Measurements from ENCODE around the gene SERPINB8. TPM values are rescaled to one million over a fixed set of nuclear protein-coding genes. Genes with fewer than 3 reads are reported as not detected.

SERPINB8 gene
- total RNA-seq, 4 donors from 2014 or later = 10.9 to 29.4 (median 17.9) TPM

DNA sequence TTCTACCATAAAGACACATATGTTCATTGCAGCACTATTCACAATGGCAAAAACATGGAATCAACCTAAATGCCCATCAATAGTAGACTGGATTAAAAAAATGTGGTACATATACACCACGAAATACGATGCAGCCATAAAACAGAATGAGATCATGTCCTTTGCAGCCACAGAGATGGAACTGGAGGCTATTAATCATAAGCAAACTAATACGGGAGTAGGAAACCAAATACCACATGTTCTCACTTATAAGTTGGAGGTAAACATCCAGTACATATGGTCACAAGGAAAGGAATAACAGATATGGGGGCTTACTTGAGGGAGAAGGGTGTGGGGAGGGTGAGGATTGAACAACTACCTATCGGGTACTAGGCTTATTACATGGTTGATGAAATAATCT lies 13.1 kb upstream of the SERPINB8 start:
- Histone ChIP-seq H3K9me3 (no peaks in the 10 kb centered on the region), H3K27me3 (no peaks in the 10 kb centered on the region), H3K4me1 (no peaks in the 10 kb centered on the region), H3K4me3 (no peak overlapping the region), H3K36me3 (no peaks in the 10 kb centered on the region), H3K27ac (no peak overlapping the region)
- 58% methylated on average over 4 of the region's 4 CpGs for WGBS, 2 donors
- no peak for DNase-seq (ENCODE audit: low spot score in 2 of 2)
- no peak for TF ChIP-seq EP300 (IDR thresholded peaks at IDR 0.05)
- TF ChIP-seq POLR2A (IDR thresholded peaks at IDR 0.05) = no peak
- TF ChIP-seq, protein P1, sequence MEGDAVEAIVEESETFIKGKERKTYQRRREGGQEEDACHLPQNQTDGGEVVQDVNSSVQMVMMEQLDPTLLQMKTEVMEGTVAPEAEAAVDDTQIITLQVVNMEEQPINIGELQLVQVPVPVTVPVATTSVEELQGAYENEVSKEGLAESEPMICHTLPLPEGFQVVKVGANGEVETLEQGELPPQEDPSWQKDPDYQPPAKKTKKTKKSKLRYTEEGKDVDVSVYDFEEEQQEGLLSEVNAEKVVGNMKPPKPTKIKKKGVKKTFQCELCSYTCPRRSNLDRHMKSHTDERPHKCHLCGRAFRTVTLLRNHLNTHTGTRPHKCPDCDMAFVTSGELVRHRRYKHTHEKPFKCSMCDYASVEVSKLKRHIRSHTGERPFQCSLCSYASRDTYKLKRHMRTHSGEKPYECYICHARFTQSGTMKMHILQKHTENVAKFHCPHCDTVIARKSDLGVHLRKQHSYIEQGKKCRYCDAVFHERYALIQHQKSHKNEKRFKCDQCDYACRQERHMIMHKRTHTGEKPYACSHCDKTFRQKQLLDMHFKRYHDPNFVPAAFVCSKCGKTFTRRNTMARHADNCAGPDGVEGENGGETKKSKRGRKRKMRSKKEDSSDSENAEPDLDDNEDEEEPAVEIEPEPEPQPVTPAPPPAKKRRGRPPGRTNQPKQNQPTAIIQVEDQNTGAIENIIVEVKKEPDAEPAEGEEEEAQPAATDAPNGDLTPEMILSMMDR (IDR thresholded peaks at IDR 0.05) = no peak

DNA sequence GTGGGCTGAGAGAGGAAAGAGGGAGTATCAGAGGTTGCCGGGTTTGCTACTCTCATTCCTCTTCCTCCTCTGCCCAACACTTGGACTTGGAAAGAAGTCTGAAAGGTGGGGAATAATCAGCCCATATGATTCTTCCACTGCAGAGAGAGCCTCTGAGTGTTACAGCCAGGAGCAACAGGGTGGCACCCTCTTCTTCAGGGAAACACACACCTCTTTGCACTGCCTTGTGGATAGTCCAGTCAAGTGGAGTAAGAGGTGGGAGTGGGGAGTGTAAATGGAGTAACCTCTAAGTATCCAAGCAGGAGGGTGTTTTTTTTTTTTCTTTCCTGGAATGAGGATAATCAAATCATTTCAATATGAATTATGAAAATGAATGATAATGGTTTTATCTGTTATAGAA lies 9.0 kb upstream of the SERPINB8 start:
- DNase-seq (ENCODE audit: low spot score in 2 of 2) = no peak
- H3K4me3 ChIP-seq = no peak overlapping the region
- H3K9me3 ChIP-seq = no peaks in the 10 kb centered on the region
- H3K27ac ChIP-seq = no peak overlapping the region
- TF ChIP-seq EP300 (IDR thresholded peaks at IDR 0.05) (no peak), POLR2A (IDR thresholded peaks at IDR 0.05) (no peak)
- TF ChIP-seq, protein P1 (IDR thresholded peaks at IDR 0.05) = no peak
- no peaks in the 10 kb centered on the region for H3K36me3 ChIP-seq
- H3K4me1 ChIP-seq = no peaks in the 10 kb centered on the region
- no peaks in the 10 kb centered on the region for H3K27me3 ChIP-seq
- WGBS, 2 donors = 52 to 70% methylated on average over 1 of the region's 1 CpG

DNA sequence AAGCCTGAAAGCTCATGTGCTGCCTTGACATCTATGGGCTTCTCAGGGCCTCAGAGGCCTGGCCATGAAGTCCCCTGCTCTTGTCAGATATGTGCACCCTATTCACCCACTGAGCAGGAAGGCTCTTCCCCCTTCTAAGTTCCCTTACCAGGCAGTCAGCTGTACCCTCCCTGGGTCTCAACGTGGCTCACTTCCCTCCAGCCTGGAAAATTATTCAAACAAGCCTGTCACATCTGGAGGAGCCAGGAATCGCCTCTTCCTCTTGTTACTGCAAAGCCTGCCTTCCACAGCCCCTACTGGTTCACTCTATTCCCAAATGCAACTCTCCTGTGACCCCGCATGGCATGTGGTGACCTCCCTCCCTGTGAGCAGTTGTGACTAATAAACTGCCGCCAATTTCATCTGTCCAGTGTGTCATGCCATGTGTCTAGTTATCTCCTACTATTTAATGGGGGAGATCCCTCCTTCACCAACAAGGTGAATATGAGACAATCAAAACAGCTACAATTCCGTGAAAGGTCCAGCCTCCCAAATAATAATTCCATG lies 8.4 kb upstream of the SERPINB8 start:
- no peaks in the 10 kb centered on the region for H3K27me3 ChIP-seq
- H3K9me3 ChIP-seq = no peaks in the 10 kb centered on the region
- no peaks in the 10 kb centered on the region for H3K36me3 ChIP-seq
- H3K27ac ChIP-seq = no peak overlapping the region
- TF ChIP-seq EP300 (IDR thresholded peaks at IDR 0.05) = no peak
- TF ChIP-seq POLR2A (IDR thresholded peaks at IDR 0.05) = no peak
- TF ChIP-seq, protein P1 (IDR thresholded peaks at IDR 0.05) = no peak
- H3K4me1 ChIP-seq = no peaks in the 10 kb centered on the region
- WGBS, 2 donors = 63 to 68% methylated on average over 5 of the region's 5 CpGs
- no peak overlapping the region for H3K4me3 ChIP-seq
- no peak for DNase-seq (ENCODE audit: low spot score in 2 of 2)

DNA sequence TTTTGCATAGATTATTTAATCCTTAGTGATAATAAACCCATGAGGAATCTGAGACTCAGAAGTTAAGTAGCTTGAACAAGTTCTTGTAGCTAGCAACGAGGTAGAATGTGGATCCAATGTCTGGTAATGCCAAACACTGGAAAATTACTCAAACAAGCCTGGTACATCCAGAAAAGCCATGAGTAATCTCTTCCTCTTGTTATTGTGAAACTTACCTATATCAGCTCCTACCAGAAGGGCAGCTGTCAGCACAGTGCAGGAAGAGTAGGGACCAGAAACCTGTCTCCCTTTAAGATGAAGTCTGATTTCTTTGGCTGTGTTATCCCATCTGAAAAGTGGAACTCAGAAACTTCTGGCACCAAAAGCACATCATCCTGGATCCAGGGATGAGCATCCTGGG lies 7.7 kb upstream of the SERPINB8 start:
- Histone ChIP-seq H3K4me1 (no peaks in the 10 kb centered on the region), H3K27ac (no peak overlapping the region), H3K9me3 (no peaks in the 10 kb centered on the region), H3K27me3 (no peaks in the 10 kb centered on the region), H3K4me3 (no peak overlapping the region), H3K36me3 (no peaks in the 10 kb centered on the region)
- TF ChIP-seq EP300 (IDR thresholded peaks at IDR 0.05) (no peak), POLR2A (IDR thresholded peaks at IDR 0.05) (no peak)
- TF ChIP-seq, protein P1 (IDR thresholded peaks at IDR 0.05) = no peak
- no peak for DNase-seq (ENCODE audit: low spot score in 2 of 2)
- 48 to 63% methylated on average over 1 of the region's 1 CpG for WGBS, 2 donors

DNA sequence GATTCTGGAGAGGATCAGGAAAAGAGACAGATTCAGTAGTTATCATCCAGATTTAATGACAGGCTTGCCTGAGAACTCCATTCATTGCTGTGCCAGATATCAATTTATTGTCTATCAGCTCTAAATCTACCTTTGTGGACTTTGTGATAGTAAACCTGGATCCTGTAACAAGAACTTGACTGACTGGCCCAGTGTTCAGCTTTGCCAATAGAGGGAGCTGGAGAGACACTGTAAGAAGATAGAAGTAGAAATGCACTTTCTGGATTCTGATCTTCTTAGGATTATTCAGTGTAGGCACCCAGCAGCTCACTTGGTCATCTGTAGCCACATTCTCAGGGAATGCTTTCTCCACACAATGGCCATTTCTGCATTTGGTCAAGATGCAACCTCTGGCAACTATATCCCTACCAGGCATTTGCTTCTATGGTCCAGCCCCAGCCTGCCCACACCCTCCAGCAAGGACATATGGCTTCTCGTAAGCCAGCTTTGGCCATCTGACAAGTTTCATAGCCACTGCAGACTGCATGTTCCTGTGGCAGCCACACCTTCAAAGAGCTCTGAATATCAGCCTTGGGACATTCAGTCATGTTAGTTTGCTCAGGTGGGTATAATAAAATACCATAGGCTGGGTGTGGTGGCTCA lies 6.1 kb upstream of the SERPINB8 start:
- peak in 1 of 2 donors; percentile 48 for DNase-seq (ENCODE audit: low spot score in 2 of 2)
- 60 to 100% methylated on average over 1 of the region's 1 CpG for WGBS, 2 donors
- no peaks in the 10 kb centered on the region for H3K36me3 ChIP-seq
- no peaks in the 10 kb centered on the region for H3K9me3 ChIP-seq
- TF ChIP-seq POLR2A (IDR thresholded peaks at IDR 0.05) (no peak), EP300 (IDR thresholded peaks at IDR 0.05) (no peak)
- TF ChIP-seq, protein P1 (IDR thresholded peaks at IDR 0.05) = peak; percentile 53 to 81 (median 66)
- H3K4me1 ChIP-seq = peaks cover 0 to 2% (median 0%) of the 10 kb centered on the region in 4 donors
- no peak overlapping the region for H3K27ac ChIP-seq
- no peak overlapping the region for H3K4me3 ChIP-seq
- no peaks in the 10 kb centered on the region for H3K27me3 ChIP-seq

Measured in tibial nerve (tissue), 4 donors.